Measurements from ENCODE around the gene MT1F.

MT1F gene

DNA sequence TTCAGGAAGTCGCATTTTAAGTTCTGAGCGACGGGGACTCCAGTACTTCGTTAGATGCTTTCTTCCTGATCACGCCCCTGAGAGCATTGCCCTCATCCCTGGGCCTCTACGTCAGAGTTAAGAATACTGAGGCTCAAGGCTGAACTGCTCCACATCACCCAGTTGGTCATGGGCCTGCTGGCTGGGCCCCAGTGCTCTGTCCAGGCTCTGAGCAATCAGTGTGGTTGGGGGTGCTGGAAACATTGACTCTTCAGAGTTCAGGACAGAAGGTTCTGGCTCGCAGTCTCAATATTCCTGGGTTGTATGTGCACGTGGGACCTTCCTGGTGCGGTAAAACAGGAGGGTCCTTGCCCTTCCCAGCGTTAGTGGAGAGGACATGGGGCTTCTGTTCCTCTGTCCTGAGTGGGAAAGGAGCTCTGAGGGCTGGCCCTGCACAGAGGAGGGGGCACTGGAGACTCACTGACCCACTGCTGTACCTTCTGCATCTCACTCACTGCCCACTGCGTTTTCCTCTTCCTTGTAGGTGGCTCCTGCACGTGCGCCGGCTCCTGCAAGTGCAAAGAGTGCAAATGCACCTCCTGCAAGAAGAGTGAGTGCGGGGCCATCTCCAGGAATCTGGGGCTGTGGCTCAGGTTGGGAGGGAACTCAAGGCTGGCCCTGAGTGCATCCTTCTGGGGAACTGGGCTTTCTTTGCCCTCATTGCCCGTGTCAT is 31.7 kb upstream of the MT1F start:
- no peak for DNase-seq

DNA sequence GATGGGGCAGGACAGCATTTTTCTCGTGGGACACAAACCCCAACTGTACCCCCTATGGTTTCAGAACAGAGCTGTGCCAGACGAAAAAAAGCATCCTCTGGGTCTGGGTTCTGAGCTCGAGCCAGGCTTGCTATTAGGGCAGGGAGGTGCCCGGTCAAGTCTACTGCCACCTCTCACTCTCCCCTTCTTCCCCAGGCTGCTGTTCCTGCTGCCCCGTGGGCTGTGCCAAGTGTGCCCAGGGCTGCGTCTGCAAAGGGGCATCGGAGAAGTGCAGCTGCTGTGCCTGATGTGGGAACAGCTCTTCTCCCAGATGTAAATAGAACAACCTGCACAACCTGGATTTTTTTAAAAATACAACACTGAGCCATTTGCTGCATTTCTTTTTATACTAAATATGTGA is 31.1 kb upstream of the MT1F start:
- no peak for DNase-seq

DNA sequence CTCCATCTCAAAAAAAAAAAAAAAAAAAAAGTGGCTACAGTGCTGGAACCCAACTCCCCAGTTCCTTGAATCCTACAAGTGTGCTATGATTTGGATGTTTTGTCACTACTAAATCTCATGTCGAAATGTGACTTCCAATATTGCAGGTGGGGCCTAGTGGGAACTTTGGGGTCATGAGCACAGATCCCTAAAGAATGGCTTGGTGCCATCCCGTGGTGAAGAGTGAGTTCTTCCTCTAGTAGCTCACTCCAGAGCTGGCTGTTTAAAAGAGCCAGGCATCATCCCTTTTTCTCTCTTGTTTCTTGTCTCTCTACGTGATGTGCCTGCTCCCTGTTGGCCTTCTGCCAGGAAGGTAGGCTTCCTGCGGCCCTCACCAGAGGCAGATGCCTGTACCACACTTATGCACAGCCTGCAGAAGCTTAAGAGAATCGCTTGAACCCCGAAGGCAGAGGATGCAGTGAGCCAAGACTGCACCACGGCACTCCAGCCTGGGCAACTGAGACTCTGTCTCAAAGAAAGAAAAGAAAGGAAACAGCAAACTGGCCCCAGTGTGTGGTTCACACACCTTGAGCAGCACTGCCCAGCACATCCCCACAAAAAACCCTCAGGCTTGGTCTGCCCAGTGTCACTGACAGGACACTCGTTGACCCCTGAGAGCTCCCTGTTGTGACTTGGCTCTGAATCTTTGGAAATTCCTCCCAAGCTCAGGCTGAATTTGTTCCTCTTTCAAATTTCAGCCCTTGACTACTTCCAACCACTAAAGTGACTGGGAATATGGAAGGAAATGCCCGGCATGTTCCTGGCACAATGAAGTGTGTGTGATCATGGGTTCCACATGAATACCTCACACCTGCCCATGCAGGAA is 29.0 kb upstream of the MT1F start:
- no peak for DNase-seq

DNA sequence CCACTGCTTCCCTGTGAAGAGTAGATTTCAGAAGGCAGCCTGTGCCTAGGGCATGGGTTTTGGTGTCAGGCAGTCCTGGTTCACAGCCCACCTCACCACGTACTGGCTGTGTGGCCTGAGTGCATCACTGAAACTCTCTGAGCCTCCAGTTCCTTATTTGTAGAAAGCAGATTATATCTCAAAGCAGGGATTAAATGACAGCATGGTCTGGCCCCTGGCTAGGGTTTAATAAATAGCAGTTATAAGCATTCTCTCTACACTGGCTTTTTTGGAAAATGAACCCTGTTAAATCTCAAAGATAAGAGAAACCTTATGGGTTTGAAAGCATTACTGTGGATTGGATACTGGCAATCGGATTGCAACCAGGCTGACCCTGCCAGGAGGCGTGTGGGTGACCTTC is 28.2 kb upstream of the MT1F start:
- no peak for DNase-seq

DNA sequence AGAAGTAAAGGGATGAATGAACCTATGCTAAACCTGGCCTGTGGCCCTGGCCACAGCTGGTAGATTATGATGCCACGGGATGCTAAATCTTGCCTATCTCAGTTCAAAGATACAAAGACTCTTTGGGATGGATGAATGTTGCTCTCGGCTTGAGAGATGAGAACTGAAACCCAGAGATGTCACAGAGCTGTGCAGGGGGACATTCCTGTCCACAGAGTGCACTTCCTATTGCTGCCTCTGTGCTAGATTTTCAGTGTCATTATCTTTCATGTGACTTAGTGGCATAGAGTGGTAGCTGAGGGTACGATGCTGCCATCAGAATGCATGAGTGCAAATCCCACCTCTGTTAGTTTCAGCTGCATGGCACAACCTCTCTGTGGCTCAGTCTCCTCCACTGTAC is 27.6 kb upstream of the MT1F start:
- DNase-seq: no peak

DNA sequence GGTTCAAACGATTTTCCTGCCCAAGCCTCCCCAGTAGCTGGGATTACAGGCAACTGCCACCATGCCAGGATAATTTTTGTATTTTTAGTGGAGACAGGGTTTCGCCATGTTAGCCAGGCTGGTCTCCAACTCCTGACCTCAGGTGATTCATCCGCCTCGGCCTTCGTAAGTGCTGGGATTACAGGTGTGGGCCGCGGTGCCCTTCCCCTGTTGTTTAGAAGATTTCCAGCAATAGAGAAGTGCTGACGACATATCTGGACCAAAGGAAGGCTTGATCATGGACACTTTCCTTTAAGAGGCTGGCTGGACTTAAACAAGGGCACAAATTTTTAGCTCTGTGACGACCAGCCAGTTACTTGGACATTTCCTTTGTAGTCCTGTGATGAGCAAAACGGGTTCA is 26.6 kb upstream of the MT1F start:
- DNase-seq: no peak

DNA sequence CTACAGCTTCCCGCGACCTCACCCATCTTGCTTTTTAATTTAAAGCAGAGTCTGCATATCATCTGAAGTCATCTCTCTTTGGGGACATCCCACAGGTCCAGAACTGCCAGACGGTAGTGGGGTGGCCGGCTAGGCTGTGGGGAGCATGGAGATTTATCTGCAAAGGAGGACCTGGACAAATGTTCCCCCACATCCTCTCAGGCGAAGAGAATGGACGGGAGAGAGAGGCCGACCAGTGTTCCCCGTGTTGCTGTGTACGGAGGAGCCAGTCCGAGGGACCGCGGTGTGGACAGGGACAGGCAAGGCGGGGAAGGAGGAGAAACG is 26.0 kb upstream of the MT1F start:
- DNase-seq: no peak

DNA sequence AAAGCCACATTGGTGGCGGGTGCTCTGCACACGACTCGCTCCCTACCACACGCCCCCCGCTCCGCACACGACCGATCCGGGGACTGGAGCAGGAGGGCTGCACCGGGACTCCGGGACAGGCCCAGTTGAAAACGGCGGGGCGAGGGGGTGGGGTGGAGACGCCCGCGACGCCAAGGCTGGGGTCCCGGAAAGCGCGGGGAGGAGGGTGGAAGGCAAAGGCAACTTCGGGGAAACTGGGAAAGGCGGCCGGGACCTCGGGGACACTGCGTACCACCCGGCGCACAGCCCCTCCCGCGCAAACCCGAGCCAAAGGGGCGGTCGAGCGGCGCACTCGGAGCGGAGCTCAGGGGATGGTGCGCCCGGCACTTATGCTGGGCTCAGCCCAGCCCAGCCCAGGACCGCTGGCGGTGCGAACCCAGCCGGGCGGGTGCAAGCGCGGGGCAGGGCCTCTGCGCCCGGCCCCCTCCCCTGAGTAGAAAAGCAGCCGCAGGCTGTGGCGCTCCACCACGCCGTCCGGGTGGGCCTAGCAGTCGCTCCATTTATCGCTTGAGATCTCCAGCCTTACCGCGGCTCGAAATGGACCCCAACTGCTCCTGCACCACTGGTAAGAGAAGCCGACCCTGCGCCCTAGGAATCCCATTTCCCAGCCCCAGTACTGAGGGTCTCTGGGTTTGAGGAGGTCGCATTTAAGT is 25.5 kb upstream of the MT1F start, which contains the start of gene MT1M:
Gene MT1M, plus strand, starts transcription at position 504 of the 692 bp plus-strand sequence. Its CDS starts 73 bp downstream, at position 577.
- DNase-seq: no peak

DNA sequence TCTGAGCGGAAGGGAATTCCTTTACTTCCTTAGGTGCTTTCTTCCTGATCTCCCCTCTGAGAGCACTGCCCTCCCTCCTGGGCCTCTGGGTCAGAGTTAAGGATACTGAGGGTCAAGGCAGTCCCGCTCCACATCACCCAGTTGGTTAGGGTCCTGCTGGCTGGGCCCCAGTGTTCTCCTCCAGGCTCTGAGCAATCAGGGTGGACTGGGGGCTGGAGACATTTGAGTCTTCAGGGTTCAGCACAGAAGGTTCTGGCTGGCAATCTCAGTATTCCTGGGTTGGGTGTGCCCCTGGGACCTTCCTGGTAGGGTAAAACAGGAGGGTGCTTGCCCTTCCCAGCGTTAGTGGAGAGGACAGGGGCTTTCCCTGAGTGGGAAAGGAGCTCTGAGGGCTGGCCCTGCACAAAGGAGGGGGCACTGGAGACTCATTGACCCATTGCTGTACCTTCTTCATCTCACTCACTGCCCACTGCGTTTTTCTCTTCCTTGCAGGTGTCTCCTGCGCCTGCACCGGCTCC is 24.9 kb upstream of the MT1F start:
- DNase-seq: no peak

DNA sequence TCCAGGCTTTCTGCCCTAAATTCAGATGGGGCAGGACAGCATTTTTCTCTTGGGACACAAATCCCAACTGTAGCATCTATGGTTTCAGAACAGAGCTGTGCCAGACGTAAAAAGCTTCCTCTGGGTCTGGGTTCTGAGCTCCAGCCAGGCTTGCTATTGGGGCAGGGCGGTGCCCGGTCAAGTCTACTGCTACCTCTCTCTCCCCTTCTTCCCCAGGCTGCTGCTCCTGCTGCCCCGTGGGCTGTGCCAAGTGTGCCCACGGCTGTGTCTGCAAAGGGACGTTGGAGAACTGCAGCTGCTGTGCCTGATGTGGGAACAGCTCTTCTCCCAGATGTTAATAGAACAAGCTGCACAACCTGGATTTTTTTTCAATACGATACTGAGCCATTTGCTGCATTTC is 24.2 kb upstream of the MT1F start:
- no peak for DNase-seq

DNA sequence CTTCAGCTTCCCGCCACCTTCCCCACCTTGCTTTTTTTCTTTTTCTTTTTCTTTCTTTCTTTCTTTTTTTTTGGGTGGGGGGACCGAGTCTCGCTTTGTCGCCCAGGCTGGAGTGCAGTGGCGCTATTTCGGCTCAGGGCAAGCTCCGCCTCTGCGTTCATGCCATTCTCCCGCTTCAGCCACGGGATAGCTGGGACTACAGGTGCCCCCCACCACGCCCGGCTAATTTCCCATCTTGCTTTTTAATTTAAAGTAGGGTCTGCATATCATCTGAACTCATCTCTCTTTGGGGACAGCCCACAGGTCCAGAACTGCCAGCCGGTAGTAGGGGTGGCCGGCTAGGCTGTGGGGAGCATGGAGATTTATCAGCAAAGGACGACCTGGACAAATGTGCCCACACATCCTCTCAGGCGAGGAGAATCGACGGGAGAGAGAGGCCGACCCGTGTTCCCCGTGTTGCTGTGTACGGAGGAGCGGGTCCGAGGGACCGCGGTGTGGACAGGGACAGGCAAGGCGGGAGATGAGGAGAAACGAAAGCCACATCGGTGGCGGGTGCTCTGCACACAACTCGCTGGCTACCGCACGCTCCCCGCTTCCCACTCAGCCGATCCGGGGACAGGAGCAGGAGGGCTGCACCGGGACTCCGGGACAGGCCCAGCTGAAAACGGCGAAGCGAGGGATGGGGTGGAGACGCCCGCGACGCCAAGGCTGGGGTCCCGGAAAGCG is 22.9 kb upstream of the MT1F start:
- DNase-seq: no peak

DNA sequence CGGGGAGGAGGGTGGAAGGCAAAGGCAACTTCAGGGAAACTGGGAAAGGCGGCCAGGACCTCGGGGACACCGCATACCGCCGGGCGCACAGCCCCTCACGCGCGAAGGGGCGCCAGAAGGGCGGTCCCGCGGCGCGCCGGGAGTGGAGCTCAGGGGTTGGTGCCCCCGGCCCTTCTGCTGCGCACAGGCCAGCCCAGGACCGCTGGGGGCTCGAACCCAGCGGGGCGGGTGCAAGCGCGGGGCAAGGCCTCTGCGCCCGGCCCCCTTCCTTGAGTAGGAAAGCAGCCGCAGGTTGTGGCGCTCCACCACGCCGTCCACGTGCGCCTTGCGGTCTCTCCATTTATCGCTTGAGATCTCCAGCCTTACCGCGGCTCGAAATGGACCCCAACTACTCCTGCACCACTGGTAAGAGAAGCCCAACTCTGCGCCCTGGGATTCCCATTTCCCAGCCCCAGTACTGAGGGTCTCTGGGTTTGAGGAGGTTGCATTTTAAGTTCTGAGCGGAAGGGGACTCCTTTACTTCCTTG is 22.3 kb upstream of the MT1F start:
- no peak for DNase-seq

DNA sequence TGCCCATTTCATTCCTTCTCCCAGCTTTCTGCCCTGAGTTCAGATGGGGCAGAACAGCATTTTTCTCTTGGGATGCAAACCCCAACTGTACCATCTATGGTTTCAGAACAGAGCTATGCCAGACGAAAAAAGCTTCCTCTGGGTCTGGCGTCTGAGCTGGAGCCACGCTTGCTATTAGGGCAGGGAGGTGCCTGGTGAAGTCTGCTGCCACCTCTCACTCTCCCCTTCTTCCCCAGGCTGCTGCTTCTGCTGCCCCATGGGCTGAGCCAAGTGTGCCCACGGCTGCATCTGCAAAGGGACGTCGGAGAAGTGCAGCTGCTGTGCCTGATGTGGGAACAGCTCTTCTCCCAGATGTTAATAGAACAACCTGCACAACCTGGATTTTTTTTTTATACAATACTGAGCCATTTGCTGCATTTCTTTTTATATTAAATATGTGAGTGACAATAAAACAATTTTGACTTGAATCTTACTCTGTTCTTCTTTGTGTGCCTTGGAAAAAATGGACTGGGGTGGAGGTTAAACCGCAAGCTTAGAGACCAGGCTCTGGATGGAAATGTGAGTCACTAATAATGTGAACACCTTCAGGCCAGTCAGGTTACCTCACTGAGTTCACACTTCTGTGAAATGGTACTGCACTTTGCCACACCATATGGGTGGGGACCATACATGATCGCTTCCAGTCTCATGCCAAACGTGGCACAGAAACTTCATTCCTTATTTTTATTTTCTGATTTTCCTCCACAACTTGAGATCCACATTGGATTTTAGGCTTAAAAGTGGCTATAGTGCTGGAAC is 20.9 kb upstream of the MT1F start:
- no peak for DNase-seq

DNA sequence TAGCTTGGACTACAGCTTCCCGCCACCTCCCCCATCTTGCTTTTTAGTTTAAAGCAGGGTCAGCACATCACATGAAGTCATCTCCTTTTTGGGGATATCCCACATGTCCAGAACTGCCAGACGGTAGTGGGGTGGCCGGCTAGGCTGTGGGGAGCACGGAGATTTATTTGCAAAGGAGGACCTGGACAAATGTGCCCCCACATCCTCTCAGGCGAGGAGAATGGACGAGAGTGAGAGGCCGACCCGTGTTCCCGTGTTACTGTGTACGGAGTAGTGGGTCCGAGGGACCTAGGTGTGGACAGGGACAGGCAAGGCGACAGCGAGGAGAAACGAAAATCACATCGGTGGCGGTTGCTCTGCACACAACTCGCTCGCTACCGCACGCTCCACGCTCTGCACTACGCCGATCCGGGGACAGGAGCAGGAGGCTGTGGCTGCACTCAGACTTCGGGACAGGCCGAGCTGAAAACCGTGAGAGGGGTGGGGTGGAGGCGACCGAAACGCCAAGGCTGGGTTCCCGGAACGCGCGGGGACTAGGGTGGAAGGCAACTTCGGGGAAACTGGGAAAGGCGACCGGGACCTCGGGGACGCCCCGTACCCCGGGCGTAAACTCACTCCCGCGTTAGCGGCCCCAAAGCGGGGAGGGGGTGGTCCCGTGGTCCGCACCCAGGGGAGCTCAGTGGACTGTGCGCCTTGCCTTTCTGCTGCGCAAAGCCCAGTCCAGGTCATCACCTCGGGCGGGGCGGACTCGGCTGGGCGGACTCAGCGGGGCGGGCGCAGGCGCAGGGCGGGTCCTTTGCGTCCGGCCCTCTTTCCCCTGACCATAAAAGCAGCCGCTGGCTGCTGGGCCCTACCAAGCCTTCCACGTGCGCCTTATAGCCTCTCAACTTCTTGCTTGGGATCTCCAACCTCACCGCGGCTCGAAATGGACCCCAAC is 19.7 kb upstream of the MT1F start, which contains the start of gene MT1A:
Gene MT1A, plus strand, starts transcription at position 853 of the 937 bp plus-strand sequence. Its CDS starts 73 bp downstream, at position 926.
- no peak for DNase-seq

DNA sequence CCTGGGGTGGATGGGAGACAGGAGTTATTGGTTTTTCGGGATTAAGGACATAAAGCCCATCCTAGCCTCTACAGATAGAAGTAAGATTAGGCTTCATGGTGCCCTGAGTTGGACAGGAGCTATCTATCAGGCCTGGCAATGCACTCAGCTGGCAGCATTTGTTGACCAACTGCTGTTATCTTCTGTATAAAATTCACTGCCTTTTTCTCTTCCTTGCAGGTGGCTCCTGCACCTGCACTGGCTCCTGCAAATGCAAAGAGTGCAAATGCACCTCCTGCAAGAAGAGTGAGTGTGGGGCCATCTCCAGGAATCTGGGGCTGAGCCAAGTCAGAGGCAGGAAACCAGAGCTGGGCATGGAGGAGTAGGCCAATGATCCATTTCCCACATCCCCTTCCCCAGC is 18.7 kb upstream of the MT1F start:
- no peak for DNase-seq

DNA sequence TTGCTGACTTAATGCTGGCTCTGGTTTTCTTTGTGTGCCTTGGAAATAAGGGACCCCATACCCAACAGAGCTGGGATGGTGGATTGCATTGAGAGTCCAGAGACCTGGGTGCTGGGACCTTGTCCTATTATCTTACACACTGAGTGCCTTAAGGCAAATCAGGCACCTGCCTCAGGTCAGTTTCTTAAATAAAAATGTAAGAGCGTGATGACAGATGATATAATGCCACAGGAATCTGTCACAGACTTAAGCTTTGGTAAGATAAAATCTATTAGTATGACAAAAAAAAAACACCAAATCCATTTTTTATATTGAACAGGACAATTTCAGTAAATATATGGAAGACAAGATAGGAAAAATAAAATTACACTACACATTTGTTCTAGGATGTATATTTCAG is 17.7 kb upstream of the MT1F start:
- no peak for DNase-seq

DNA sequence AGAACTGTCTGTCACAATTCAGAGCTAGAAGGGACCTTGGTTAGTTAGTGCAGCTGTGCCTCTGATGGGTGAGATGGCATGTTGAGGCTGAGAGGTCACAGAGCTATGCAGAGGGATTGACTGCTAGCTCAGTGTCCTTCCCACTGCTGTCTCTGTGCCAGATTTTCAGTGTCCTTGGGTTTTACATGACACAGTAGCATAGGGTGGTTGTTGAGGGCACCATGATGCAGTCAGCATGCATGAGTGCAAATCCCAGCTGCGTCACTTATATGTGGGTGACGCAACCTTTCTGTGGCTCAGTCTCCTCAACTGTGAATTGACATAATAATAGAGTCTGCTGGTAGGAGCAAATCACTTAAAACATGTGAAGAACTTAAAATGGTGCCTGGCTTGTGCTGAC is 16.6 kb upstream of the MT1F start:
- no peak for DNase-seq

DNA sequence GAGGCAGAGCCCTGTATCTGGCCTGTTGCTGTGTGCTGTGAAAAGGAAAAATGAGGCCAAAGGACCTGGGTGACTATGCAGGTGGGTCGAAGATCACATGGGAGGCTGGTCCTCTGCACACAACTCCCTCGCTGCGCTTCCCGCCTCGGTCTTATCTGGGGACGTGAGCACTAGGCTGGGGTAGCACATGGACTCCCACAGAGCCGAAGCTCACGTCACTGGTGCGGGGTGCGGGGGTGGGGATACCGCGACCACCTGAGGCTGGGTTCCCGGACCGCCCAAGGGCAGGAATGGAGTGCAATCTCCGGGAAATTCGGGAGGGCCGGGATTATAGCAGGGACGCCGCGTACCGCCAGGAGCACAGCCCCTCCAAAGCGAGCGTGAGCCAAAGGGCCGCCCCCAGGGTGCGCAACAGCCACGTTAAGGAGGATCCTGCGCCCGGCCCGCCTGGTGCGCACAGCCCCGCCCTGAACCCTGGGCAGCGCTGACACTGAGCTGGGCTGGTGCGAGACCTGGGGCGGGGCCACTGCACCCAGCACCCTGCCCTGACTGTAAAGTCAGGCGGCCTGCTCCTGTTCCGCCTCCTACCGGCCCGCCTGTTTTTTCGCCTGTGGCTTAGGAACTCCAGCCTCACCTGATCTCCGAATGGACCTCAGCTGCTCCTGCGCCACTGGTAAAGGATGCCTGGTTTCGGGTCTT is 14.5 kb upstream of the MT1F start:
- DNase-seq: peak; percentile 68

DNA sequence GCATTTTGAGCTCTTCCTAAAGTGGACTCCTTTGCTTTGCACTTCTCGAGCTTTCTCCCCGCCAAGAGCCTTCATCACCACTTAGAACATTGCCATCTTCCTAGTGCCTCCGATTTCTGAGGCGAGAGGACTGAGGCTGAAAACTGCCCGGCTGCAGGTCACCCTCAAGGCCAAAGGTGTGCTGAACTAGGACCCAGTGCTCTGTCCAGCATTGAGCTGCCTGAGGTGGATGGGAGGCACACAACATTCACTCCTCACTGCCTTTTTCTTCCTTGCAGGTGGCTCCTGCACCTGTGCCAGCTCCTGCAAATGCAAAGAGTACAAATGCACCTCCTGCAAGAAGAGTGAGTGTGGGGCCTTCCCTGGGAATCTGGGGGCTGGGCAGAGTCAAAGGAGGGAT is 13.9 kb upstream of the MT1F start:
- DNase-seq: no peak

DNA sequence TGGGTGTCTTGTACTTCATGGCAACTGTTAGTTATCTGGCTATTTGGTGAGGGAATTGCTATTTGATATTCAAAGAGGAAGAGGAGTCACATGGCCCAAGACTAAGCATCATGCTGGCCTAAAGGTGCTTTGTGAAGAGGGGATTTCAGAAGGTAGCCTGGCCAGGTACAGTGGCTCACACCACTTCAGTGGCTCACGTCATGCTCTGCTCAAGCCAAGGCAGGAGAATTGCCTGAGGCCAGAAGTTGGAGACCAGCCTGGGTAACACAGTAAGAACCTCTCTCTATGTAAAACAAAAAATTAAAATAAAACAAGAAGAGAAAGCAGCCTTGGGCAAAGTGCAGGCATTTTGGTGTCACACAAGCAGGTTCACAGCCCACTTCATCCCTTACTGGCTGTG is 12.4 kb upstream of the MT1F start:
- no peak for DNase-seq

Measured in activated gamma-delta T cell (primary cell).